GM12801 (cell line): ENCODE results near the gene CCNT2.

Experiments used
- CTCF ChIP-seq: IDR thresholded peaks from one replicate; pipeline ENCODE4 v1.5.1; 2011; ENCODE audit warnings: control low read depth; ENCODE audit not compliant: insufficient read length; ENCODE audit errors: extremely low read depth

CCNT2 gene

GRCh38 chr2:134988994-134989605, 70.5 kb downstream of the CCNT2 start:
- TF ChIP-seq CTCF = no peak

GRCh38 chr2:134999521-134999920, 80.9 kb downstream of the CCNT2 start:
- no peak for TF ChIP-seq CTCF

GRCh38 chr2:135002836-135003235, 84.2 kb downstream of the CCNT2 start:
- TF ChIP-seq CTCF = no peak

GRCh38 chr2:135004005-135004746, 85.6 kb downstream of the CCNT2 start:
- no peak for TF ChIP-seq CTCF

GRCh38 chr2:135005753-135006152, 87.1 kb downstream of the CCNT2 start:
- no peak for TF ChIP-seq CTCF
